ENCODE measurements around the gene KRTAP4-8.
"Not testable (repeated sequence)": the region's sequence is repeated elsewhere in the genome, so short reads cannot be mapped to it uniquely, and the experiment has no call there.

Gene KRTAP4-8

DNA sequence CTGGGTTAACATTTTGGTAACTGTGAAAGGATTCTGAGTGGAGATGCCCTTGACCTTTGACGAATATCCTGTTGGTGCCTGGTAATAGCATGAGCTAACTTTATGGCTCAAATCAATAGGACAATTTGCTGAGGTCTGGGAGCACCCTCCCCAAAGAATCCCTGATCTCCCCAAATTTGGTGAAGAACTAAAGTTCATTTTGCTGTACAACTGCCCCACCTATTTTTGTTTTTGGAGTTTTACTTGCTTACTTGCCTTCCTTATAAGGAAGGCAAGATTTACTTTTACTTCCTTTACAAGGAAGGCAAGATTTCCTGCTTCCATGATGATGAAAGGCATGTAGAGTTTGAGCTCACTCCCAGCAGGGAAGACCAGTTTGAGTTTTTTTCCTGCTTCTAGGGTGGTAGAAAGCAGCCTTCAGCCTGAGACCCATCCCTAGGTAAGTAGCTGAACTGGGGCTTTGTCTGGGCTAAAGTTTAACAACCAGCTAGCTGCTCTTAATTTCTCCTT, 10.1 kb upstream of the KRTAP4-8 start:
- DNase-seq = no peak

GRCh38 chr17:41105347-41105746, 7.4 kb upstream of the KRTAP4-8 start, which contains the start of gene KRTAP4-9:
Gene KRTAP4-9 (plus strand): TSS chr17:41105389. CDS start chr17:41105389, 0 bp downstream.
- not testable (repeated sequence) for DNase-seq

GRCh38 chr17:41104386-41105038, 6.6 kb upstream of the KRTAP4-8 start:
- DNase-seq = not testable (repeated sequence)

DNA sequence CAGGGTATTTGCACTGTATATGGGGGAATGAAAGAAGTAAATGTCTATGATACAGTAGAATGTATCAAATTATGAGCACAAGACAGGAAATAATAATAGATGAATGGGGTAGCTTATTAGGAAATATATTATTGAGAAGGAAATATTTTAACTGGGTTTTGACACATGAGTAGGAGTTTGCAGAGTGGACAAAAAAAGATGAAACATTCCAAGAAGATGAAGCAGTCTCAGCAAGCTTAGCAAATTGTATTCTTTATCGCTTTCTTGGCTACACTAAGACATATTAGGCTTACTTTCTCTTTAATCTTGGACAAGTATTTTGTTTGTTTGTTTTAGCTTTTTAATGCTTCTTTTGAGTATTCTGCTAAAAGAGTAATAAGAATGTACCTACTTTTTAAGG, 6.0 kb upstream of the KRTAP4-8 start:
- DNase-seq = no peak

GRCh38 chr17:41101586-41102259, 3.8 kb upstream of the KRTAP4-8 start, which contains the start of gene KRTAP4-16:
Gene KRTAP4-16 (minus strand): TSS chr17:41102209. CDS start chr17:41102209, 0 bp downstream.
- no peak for DNase-seq

DNA sequence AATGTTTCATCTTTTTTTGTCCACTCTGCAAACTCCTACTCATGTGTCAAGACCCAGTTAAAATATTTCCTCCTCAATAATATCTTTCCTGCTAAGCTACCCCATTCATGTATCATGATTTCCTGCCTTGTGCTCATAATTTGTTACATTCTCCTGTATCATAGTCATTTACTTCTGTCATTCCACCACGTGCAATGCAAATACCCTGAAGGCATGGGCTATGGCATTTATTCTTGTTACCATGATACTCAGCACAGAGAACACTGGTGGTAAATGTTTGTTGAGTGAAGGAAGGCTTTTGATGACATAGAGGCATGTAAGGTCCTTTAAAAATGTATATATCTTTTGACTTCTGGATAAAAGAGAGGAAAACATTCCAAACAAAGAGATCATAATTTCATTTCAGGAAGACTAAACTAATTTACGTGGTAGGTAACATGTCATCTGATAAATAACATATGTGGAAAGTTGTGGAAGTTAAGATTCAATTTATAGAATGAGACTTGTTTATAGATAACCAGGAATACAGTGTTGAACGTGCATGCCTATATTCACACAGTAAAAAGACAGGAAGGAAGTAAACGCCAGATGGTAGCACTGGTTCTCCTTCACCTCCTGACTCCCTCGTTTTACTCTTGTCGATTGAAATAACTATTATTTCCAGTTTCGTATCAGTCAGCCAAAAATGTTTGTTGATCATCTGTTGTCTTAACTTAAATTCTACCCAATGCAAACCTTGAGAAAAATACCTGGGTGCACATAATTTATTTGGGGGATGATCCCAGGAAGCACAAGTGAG, 1.9 kb upstream of the KRTAP4-8 start:
- not testable (repeated sequence) for DNase-seq

- no peak for DNase-seq
Measured at GRCh38 chr17:41098481-41098880, 539 bp upstream of the KRTAP4-8 start.

DNA sequence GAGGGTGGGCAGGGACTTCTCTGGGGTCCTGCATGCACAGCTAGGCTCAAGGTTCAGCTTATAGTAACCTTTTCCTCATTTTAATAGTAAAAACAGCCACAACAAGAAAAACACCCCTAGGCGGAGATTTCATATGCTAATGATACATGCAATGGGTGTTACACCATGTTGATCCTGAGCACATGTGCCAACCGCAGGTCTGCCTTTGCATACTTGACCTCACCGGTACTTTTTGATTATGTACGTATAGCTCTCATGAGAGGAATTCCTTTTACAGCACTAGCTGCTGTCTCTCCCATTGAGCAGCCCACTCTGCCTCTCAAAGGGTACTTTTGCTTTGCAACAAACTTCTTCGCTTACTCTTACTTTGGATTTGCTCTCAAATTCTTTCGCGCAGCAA, 1.9 kb downstream of the KRTAP4-8 start:
- DNase-seq = no peak

GRCh38 chr17:41088760-41089352, 9.1 kb downstream of the KRTAP4-8 start:
- not testable (repeated sequence) for DNase-seq

GRCh38 chr17:41084100-41084856, 13.7 kb downstream of the KRTAP4-8 start, which contains the start of gene KRTAP4-7:
Gene KRTAP4-7 (plus strand): TSS chr17:41084150. CDS start chr17:41084207, 57 bp downstream.
- not testable (repeated sequence) for DNase-seq

- DNase-seq = not testable (repeated sequence)
Measured at GRCh38 chr17:41083427-41083826, 14.5 kb downstream of the KRTAP4-8 start.

- DNase-seq = no peak
Measured at GRCh38 chr17:41082626-41083025, 15.3 kb downstream of the KRTAP4-8 start.

DNA sequence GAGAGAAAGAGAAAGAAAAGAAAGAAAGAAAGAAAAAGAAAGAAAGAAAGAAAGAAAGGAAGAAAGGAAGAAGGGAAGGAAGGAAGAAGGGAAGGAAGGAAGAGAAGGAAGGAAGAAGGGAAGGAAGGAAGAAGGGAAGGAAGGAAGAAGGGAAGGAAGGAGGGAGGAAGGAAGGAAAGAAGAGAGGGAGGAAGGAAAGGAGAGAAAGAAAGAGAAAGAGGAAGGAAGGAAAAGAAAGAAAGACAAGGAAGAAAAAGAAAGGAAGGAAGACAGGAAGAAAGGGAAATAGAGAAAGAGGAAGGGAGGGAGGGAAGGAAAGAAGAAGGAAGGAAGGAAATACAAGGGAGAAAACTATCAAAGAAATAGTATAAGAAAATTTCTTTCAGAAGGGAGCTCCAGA, 21.2 kb downstream of the KRTAP4-8 start:
- DNase-seq = no peak

DNA sequence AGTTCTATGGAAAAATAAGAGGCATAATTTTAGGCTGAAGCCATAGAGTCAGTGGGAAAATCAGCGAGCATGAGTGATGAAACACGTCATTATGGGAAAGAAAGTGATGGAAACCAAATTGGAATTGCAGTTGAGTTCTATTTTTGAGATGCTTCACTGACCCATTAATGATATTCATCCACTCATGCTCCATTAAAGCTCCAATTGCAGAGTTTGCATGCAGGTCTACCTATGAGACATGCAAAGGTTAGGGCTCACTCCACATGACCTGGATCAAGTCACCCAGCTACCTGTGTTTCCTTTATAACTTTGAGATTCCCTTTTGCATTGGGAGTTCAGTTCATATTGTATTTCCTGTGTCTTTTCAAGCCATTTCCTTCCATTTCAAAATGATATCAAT, 24.3 kb downstream of the KRTAP4-8 start:
- no peak for DNase-seq

DNA sequence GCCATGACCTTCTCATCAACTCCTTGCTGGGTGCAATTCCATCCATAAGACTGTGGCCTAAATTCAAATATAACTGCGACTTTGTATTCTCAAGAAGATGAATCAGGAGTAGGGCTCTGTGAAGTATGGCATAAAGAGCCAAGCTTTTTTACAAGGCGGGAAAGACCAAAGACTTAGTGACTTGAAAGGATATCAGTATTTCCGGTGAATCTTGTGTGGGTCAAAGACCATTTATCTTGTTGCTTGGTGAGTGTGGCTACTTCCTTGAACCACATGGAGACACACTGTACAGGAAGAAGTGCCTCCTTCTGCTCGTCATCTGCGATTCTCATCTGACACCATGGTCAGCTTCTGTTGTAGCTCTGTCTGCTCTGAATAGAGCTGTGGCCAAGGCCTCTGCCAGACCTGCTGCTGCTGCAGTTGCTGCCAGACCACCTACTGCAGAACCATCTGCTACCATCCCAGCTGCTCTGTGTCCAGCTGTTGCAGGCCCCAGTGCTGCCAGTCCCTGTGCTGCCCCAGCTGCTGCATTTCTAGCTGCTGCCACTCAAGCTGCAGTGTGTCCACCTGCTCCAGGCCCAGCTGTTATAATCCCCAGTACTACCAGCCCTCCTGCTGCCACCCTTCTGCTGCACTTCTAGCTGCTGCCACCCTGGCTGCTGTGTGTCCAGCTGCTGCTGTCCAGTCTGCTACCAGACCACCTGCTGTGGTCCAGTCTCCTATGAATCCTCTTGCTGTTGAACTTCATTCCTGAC, 26.2 kb downstream of the KRTAP4-8 start:
- no peak for DNase-seq

DNA sequence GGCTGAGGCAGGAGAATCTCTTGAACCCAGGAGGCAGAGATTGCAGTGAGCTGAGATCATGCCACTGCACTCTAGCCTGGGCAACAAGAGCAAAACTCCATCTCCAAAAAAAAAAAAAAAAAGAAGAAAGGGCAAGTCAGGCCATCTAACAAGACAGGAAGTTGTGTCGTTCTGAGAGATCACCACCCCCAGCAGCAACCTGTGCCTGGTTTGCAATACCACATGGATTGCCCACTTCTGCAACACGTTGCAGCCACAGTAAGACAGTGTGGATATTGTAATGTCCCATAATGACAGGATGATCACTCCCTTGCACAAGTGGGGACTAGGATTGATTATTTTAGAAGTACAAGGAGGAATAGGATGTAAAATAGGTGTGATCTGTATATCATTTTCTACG, 28.9 kb downstream of the KRTAP4-8 start:
- no peak for DNase-seq

DNA sequence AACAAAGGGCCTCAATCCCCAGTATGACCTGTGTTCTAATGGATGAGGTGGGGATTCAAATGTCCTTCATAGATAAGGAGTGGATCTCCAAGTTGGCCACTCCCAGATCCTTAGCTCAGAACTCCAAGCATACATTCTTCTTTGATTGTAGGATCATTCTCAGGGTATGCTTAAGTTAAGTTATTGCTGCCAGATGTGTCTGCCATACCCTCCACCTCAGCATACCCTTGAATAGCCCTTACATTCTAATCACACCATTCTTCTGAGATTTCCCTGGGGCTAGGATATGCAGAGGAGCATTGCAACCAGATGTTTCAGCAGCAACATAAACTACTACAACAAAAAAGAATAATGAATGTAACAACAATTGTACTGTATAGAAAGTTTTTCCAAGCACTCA, 30.7 kb downstream of the KRTAP4-8 start:
- no peak for DNase-seq

- DNase-seq = no peak
Measured at GRCh38 chr17:41065829-41066624, 31.9 kb downstream of the KRTAP4-8 start, which contains the start of gene KRTAP2-4. Gene KRTAP2-4 (minus strand): TSS chr17:41065879. CDS start chr17:41065845, 34 bp downstream.

DNA sequence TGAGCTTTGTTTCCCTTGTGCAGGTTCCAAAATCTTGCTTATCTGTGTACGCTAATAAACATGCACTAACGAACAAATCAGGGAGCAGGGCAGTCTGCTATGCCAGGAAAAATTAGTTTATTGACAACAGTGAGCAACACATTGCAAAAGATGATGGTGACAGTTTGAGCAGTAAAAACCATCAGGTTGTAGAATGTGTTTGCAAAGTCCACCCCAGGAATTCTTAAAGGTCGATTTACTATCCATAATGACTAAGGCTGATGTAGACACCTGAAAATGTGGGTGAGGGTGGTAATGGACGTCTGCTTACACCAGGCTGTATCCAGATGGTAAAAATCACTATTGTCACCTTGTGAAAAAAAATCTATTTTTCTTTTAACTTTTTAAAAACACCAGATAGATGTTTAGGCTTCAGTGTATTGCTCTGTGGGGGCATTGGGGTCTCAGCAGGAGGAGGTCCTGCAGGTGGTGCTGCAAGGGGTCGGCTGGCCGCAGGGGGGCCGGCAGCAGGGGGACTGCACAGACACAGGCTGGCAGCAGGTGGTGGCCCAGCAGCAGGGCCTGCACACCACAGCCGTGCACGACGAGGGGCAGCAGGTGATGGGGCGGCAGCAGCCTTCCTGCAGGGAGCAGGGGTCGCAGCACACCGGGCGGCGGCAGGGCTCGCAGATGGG, 32.8 kb downstream of the KRTAP4-8 start:
- not testable (repeated sequence) for DNase-seq

DNA sequence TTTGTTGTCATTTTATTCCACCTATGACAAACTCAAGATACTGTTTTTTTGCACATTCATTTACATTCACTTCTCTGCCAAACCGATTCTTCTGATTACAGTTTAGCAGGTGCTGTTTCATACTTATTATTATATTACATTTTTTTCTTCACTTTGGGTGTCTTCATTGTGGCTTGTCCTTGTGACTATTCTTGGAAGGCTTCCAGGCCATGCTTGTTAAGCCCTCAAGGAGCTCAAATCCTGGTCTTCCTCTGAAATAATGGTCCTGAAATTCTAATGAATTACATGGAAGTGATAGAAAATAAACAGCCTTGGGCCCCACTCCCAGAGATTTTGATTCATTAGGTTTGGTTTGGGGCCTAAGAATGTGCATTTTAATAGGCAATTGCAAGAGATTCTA, 33.6 kb downstream of the KRTAP4-8 start:
- no peak for DNase-seq

Measured in DMS153 (cell line).